ENCODE measurements around the gene MCEE.

- TF ChIP-seq CTCF (IDR thresholded peaks at IDR 0.05; ENCODE audit: low read length) (no peak), EZH2 (IDR thresholded peaks at IDR 0.05; ENCODE audit: borderline replicate concordance, low read length) (no peak)
Measured at GRCh38 chr2:71126957-71127356, 3.1 kb downstream of the MCEE start.

Measured in OCI-LY1 (cell line).